Keratinocyte (primary cell): Measurements from ENCODE around the gene ARHGEF28. TPM values are rescaled to one million over a fixed set of nuclear protein-coding genes. Genes with fewer than 3 reads are reported as not detected.
A peak's percentile ranks its signal among the peaks of the same experiment; 100 is the strongest.

ENCODE experiments used
- DNase-seq: peaks from one replicate; pipeline ENCODE4 v3.0.0-alpha.2; 2011; ENCODE audit warnings: low read depth, missing footprints, low spot score
- FAIRE-seq: peaks from 2 replicates; lab custom pipeline; 2011; peaks lifted over from hg19 to GRCh38; lab: Jason Lieb, UNC
- H2AFZ ChIP-seq: 2 replicates; pipeline ENCODE4 v1.6.0; 2012; ENCODE audit warnings: low read length, control low read depth, inconsistent platforms; ENCODE audit not compliant: control insufficient read depth
- H3K27ac ChIP-seq: 2 replicates; pipeline ENCODE4 v1.5.1; 2011; ENCODE audit warnings: low read length; ENCODE audit not compliant: control insufficient read depth, insufficient read depth
- H3K27me3 ChIP-seq: 3 replicates; pipeline ENCODE4 v1.6.0; 2011; ENCODE audit warnings: low read length; ENCODE audit not compliant: control insufficient read depth, insufficient read depth; ENCODE audit errors: extremely low read depth
- H3K36me3 ChIP-seq, 2 experiments: 2 replicates in 1 of 2; 3 replicates in 1 of 2; pipeline ENCODE4 v1.5.1; 2011; ENCODE audit warnings: low read length in 2 of 2, mild to moderate bottlenecking in 1 of 2; ENCODE audit not compliant: control insufficient read depth in 2 of 2, insufficient read depth in 2 of 2; ENCODE audit errors: extremely low read depth in 1 of 2
- H3K4me1 ChIP-seq: 3 replicates; pipeline ENCODE4 v1.5.1; 2011; ENCODE audit warnings: low read length; ENCODE audit not compliant: control insufficient read depth, insufficient read depth; ENCODE audit errors: extremely low read depth
- H3K4me2 ChIP-seq: 3 replicates; pipeline ENCODE4 v1.6.0; 2011; ENCODE audit warnings: low read depth, low read length; ENCODE audit not compliant: control insufficient read depth, insufficient read depth; ENCODE audit errors: extremely low read depth
- H3K4me3 ChIP-seq, 3 experiments: fragments of 200-600 bp in 1 of 3; sonication (generic) in 1 of 3; 2 replicates in 2 of 3; 3 replicates in 1 of 3; pipeline ENCODE4 v1.5.1; 2011 to 2016; ENCODE audit warnings: low read length in 3 of 3, mild to moderate bottlenecking in 3 of 3, control low read depth in 2 of 3, inconsistent platforms in 1 of 3, low read depth in 1 of 3, mixed read lengths in 1 of 3, mixed run types in 1 of 3, moderate library complexity in 1 of 3; ENCODE audit not compliant: control insufficient read depth in 2 of 3, insufficient read depth in 2 of 3; ENCODE audit errors: extremely low read depth in 1 of 3
- H3K79me2 ChIP-seq: 2 replicates; pipeline ENCODE4 v1.6.0; 2012; ENCODE audit warnings: low read length; ENCODE audit not compliant: control insufficient read depth, insufficient read depth
- H3K9ac ChIP-seq: 3 replicates; pipeline ENCODE4 v1.6.0; 2011; ENCODE audit warnings: low read length; ENCODE audit not compliant: control insufficient read depth, insufficient read depth; ENCODE audit errors: extremely low read depth
- H3K9me1 ChIP-seq: 3 replicates; pipeline ENCODE4 v1.6.0; 2011; ENCODE audit warnings: low read length; ENCODE audit not compliant: control insufficient read depth, insufficient read depth; ENCODE audit errors: extremely low read depth
- H3K9me3 ChIP-seq: 2 replicates; pipeline ENCODE4 v1.5.1; 2012; ENCODE audit warnings: low read depth, low read length; ENCODE audit not compliant: control insufficient read depth
- H4K20me1 ChIP-seq: 3 replicates; pipeline ENCODE4 v1.6.0; 2011; ENCODE audit warnings: low read length; ENCODE audit not compliant: control insufficient read depth, insufficient read depth; ENCODE audit errors: extremely low read depth
- EZH2 ChIP-seq: IDR thresholded peaks from one replicate; pipeline ENCODE4 v1.6.1; 2012; ENCODE audit warnings: inconsistent platforms, mild to moderate bottlenecking, low read length, moderate library complexity
- dilution Hi-C: fragments of 300-500 bp; cut with MboI; formaldehyde crosslinking; loops from one replicate; pipeline ENCODE4 v1.7.0; 2020; ENCODE audit warnings: low sequenced_read_pairs; ENCODE audit not compliant: extremely low pct_ligation_motif_present
- polyA plus RNA-seq, 5 experiments: library from polyadenylated mRNA; depleted of rRNA in 3 of 5; stranded (reverse) in 3 of 5; stranded (forward) in 1 of 5; unstranded in 1 of 5; fragments of >200 nt; gene quantifications; 1 replicate in 1 of 5; 2 replicates in 3 of 5; 3 replicates in 1 of 5; pipeline versions ENCODE4 v1.2.1 to v1.2.3, GENCODE V29; 2011 to 2012; ENCODE audit warnings: missing spikeins in 2 of 5, low read depth in 1 of 5, low replicate concordance in 1 of 5
- TF ChIP-seq, protein P1 (sequence below), 3 experiments: IDR thresholded peaks in 1 of 3; conservative IDR thresholded peaks in 1 of 3; optimal IDR thresholded peaks in 1 of 3; 2 replicates in 2 of 3; 3 replicates in 1 of 3; pipeline versions ENCODE3 to v1.5.1; 2011; ENCODE audit warnings: low read length in 3 of 3, mild to moderate bottlenecking in 3 of 3, moderate library complexity in 2 of 3, control low read depth in 1 of 3, inconsistent platforms in 1 of 3; ENCODE audit not compliant: insufficient read depth in 2 of 3; ENCODE audit errors: extremely low read depth in 1 of 3

The ARHGEF28 gene
- polyA plus RNA-seq, 1 donor (not counting 4 experiments of a cell fraction or from before 2014, with no cell fraction given), result 31.6 TPM

DNA sequence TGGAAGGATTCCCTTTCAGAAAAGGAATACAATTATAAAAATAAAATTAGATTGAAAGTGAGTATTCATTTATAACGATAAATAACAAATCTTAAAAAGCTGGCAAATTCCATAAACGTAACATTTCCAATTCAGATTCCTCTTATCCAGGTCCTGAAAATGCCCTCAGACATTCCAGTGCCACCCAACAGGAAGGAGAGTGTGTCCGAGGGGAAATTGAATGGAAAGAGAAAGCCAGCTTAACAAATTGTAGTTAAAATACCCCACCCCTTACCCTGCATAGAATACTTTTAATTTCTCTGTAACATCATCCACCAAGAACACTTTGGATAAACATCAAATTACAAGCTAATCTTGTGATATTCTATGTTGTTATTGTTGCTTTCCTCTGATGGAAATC, 72.0 kb downstream of the ARHGEF28 start:
- no peaks in the 10 kb centered on the region for H3K9me1 ChIP-seq
- dilution Hi-C loops, result no loop called here
- peaks cover 32% of the 10 kb centered on the region for H3K4me1 ChIP-seq
- no peak overlapping the region for H3K4me3 ChIP-seq
- no peak overlapping the region for H3K27ac ChIP-seq
- H2AFZ ChIP-seq, result no peak overlapping the region
- H3K36me3 ChIP-seq, result peaks cover 14 to 19% of the 10 kb centered on the region in 2 experiments
- no peaks in the 10 kb centered on the region for H4K20me1 ChIP-seq
- no peak overlapping the region for H3K9ac ChIP-seq
- TF ChIP-seq EZH2, result no peak
- TF ChIP-seq, protein P1, sequence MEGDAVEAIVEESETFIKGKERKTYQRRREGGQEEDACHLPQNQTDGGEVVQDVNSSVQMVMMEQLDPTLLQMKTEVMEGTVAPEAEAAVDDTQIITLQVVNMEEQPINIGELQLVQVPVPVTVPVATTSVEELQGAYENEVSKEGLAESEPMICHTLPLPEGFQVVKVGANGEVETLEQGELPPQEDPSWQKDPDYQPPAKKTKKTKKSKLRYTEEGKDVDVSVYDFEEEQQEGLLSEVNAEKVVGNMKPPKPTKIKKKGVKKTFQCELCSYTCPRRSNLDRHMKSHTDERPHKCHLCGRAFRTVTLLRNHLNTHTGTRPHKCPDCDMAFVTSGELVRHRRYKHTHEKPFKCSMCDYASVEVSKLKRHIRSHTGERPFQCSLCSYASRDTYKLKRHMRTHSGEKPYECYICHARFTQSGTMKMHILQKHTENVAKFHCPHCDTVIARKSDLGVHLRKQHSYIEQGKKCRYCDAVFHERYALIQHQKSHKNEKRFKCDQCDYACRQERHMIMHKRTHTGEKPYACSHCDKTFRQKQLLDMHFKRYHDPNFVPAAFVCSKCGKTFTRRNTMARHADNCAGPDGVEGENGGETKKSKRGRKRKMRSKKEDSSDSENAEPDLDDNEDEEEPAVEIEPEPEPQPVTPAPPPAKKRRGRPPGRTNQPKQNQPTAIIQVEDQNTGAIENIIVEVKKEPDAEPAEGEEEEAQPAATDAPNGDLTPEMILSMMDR (optimal IDR thresholded peaks at IDR 0.05 in 1 of 3, IDR thresholded peaks at IDR 0.05 in 1 of 3, conservative IDR thresholded peaks at IDR 0.05 in 1 of 3; ENCODE audit: extremely low read depth in 1 of 3, insufficient read depth in 2 of 3, low read length in 3 of 3), result no peak
- FAIRE-seq, result no peak
- peaks cover 92% of the 10 kb centered on the region for H3K79me2 ChIP-seq
- DNase-seq, result no peak
- H3K9me3 ChIP-seq, result no peaks in the 10 kb centered on the region
- no peak overlapping the region for H3K4me2 ChIP-seq
- H3K27me3 ChIP-seq, result no peaks in the 10 kb centered on the region

DNA sequence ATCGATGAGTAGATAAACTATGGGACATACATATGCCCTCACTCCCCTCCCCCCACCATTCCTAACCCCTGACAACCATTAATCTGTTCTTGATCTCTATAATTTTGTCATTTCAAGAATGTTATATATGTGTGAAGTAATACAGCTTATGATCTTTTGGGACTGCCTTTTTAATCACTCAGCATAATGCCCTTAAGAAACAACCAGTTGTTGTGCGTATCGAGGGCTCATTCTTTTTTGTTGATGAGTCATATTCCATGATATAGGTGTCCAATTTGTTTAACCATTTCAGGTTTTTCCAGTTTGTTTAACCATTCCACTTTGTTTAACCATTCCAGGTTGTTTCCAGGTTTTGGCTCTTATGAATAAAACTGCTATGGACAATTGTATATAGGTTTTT, 75.6 kb downstream of the ARHGEF28 start:
- Histone ChIP-seq H3K4me1 (peaks cover 24% of the 10 kb centered on the region), H2AFZ (no peak overlapping the region), H3K27me3 (no peaks in the 10 kb centered on the region), H3K9ac (peak overlapping the region; percentile 38), H3K4me2 (peak overlapping the region; percentile 83), H3K9me1 (no peaks in the 10 kb centered on the region), H3K36me3 (peaks cover 21 to 24% of the 10 kb centered on the region in 2 experiments), H3K79me2 (peaks cover 93% of the 10 kb centered on the region), H3K4me3 (peak overlapping the region in 2 of 3 experiments; percentile 21 to 43), H4K20me1 (peaks cover 5% of the 10 kb centered on the region), H3K9me3 (no peaks in the 10 kb centered on the region), H3K27ac (peak overlapping the region; percentile 66)
- DNase-seq (peak; percentile 61), FAIRE-seq (peak; percentile 76)
- TF ChIP-seq, protein P1 (optimal IDR thresholded peaks at IDR 0.05 in 1 of 3, IDR thresholded peaks at IDR 0.05 in 1 of 3, conservative IDR thresholded peaks at IDR 0.05 in 1 of 3; ENCODE audit: extremely low read depth in 1 of 3, insufficient read depth in 2 of 3, low read length in 3 of 3), result no peak
- TF ChIP-seq EZH2, result no peak
- dilution Hi-C loops, result no loop called here
